Endodermal cell (in vitro differentiated cells): ENCODE data around the gene ADD1. TPM values are rescaled to one million over a fixed set of nuclear protein-coding genes. Genes with fewer than 3 reads are reported as not detected.

Source experiments
- DNase-seq: peaks from one replicate; pipeline ENCODE4 v3.0.0-alpha.2; 2017
- H3K27ac ChIP-seq: 2 replicates; pipeline ENCODE4 v1.5.1; 2013; ENCODE audit warnings: mild to moderate bottlenecking, low read depth, low read length, moderate library complexity
- H3K27me3 ChIP-seq: 2 replicates; pipeline ENCODE4 v1.6.1; 2013; ENCODE audit warnings: mild to moderate bottlenecking, low read length, moderate library complexity; ENCODE audit not compliant: insufficient read depth, control insufficient read depth, poor library complexity, severe bottlenecking
- H3K36me3 ChIP-seq: 2 replicates; pipeline ENCODE4 v1.7.0; 2013; ENCODE audit warnings: mild to moderate bottlenecking, low read length, moderate library complexity; ENCODE audit not compliant: control insufficient read depth, insufficient read depth
- H3K4me1 ChIP-seq: one replicate; pipeline ENCODE4 v1.7.0; 2013; ENCODE audit warnings: low read length; ENCODE audit not compliant: control insufficient read depth, insufficient read depth
- H3K4me3 ChIP-seq: 2 replicates; pipeline ENCODE4 v1.5.1; 2013; ENCODE audit warnings: mild to moderate bottlenecking, low read length, moderate library complexity
- H3K9ac ChIP-seq: 2 replicates; pipeline ENCODE4 v1.6.1; 2013; ENCODE audit warnings: mild to moderate bottlenecking, low read length, moderate library complexity; ENCODE audit not compliant: poor library complexity, severe bottlenecking; ENCODE audit errors: extremely low read depth
- H3K9me3 ChIP-seq: 2 replicates; pipeline ENCODE4 v1.6.1; 2013; ENCODE audit warnings: mild to moderate bottlenecking, low read length, moderate library complexity; ENCODE audit not compliant: control insufficient read depth
- H3K27ac Mint-ChIP-seq: 2 replicates; pipeline ENCODE4 v1.8.0; 2020; ENCODE audit warnings: mixed read lengths
- H3K27me3 Mint-ChIP-seq: 2 replicates; pipeline ENCODE4 v1.8.0; 2021; ENCODE audit warnings: mild to moderate bottlenecking, mixed read lengths; ENCODE audit not compliant: insufficient read depth
- H3K36me3 Mint-ChIP-seq: 2 replicates; pipeline ENCODE4 v1.8.0; 2020; ENCODE audit warnings: low read depth, mixed read lengths
- H3K4me1 Mint-ChIP-seq: 2 replicates; pipeline ENCODE4 v1.8.0; 2020; ENCODE audit warnings: mixed read lengths
- H3K4me3 Mint-ChIP-seq: 2 replicates; pipeline ENCODE4 v1.8.0; 2020; ENCODE audit warnings: mild to moderate bottlenecking, moderate library complexity, mixed read lengths
- H3K9me3 Mint-ChIP-seq: 2 replicates; pipeline ENCODE4 v1.8.0; 2020; ENCODE audit warnings: mild to moderate bottlenecking, mixed read lengths
- CTCF ChIP-seq: fragments of 200-600 bp; sonication (generic); conservative IDR thresholded peaks from 2 replicates; pipeline ENCODE4 v1.5.0; 2021; ENCODE audit warnings: antibody characterized with exemption, mild to moderate bottlenecking
- WGBS, 2 experiments: methylation state at CpG; one replicate each; pipeline versions ENCODE4 v1.1.5 to v1.1.7; 2013; ENCODE audit warnings: missing lambda C conversion rate in 2 of 2, mixed read lengths in 1 of 2; ENCODE audit not compliant: insufficient coverage in 1 of 2, insufficient read length in 1 of 2; 5-methylcytosine and 5-hydroxymethylcytosine counted together
- total RNA-seq, 2 donors: library from RNA; stranded (reverse); fragmentation: NEBNext Ultra II Directional in 1 of 2; extraction: Animal tissue kit (Norgen Biotek cat#: 25700) in 1 of 2; gene quantifications; 2 replicates in 1 of 2; 3 replicates in 1 of 2; pipeline ENCODE4 v1.2.1, GENCODE V29; 2021

The ADD1 gene
- total RNA-seq, 2 donors from 2014 or later = 231 to 257 TPM

GRCh38 chr4:2898001-2898400 lies 54.4 kb downstream of the ADD1 start:
- Mint-ChIP-seq H3K27ac (no peak overlapping the region), H3K4me1 (peaks cover 1% of the 10 kb centered on the region), H3K27me3 (no peaks in the 10 kb centered on the region), H3K4me3 (no peak overlapping the region), H3K36me3 (peaks cover 77% of the 10 kb centered on the region), H3K9me3 (no peaks in the 10 kb centered on the region)
- 93 to 94% methylated on average over 3 of the region's 3 CpGs for WGBS, 2 experiments
- H3K36me3 ChIP-seq = peaks cover 93% of the 10 kb centered on the region
- no peaks in the 10 kb centered on the region for H3K9me3 ChIP-seq
- no peak overlapping the region for H3K4me3 ChIP-seq
- TF ChIP-seq CTCF = no peak
- H3K27me3 ChIP-seq = no peaks in the 10 kb centered on the region
- H3K4me1 ChIP-seq = peaks cover 1% of the 10 kb centered on the region
- H3K27ac ChIP-seq = no peak overlapping the region
- H3K9ac ChIP-seq = no peak overlapping the region
- DNase-seq = no peak

- H3K4me3 ChIP-seq = no peak overlapping the region
- H3K9me3 ChIP-seq = no peaks in the 10 kb centered on the region
- DNase-seq = no peak
- H3K9ac ChIP-seq = no peak overlapping the region
- peaks cover 5% of the 10 kb centered on the region for H3K4me1 ChIP-seq
- peaks cover 94% of the 10 kb centered on the region for H3K36me3 ChIP-seq
- no peak overlapping the region for H3K27ac ChIP-seq
- peaks cover 8% of the 10 kb centered on the region for H3K4me1 Mint-ChIP-seq
- no peaks in the 10 kb centered on the region for H3K9me3 Mint-ChIP-seq
- no peak overlapping the region for H3K27ac Mint-ChIP-seq
- WGBS, 2 experiments = 95 to 97% methylated on average over 6 of the region's 6 CpGs
- H3K4me3 Mint-ChIP-seq = no peak overlapping the region
- H3K27me3 ChIP-seq = no peaks in the 10 kb centered on the region
- no peak for TF ChIP-seq CTCF
- H3K27me3 Mint-ChIP-seq = no peaks in the 10 kb centered on the region
- peaks cover 80% of the 10 kb centered on the region for H3K36me3 Mint-ChIP-seq
These were observed 57.1 kb downstream of the ADD1 start for GRCh38 chr4:2900741-2901140.

GRCh38 chr4:2901186-2901585 lies 57.5 kb downstream of the ADD1 start:
- peaks cover 81% of the 10 kb centered on the region for H3K36me3 Mint-ChIP-seq
- no peak for TF ChIP-seq CTCF
- H3K9ac ChIP-seq = no peak overlapping the region
- no peaks in the 10 kb centered on the region for H3K9me3 Mint-ChIP-seq
- no peak overlapping the region for H3K4me3 ChIP-seq
- no peak overlapping the region for H3K27ac ChIP-seq
- H3K27me3 Mint-ChIP-seq = no peaks in the 10 kb centered on the region
- H3K4me1 Mint-ChIP-seq = peaks cover 8% of the 10 kb centered on the region
- H3K36me3 ChIP-seq = peaks cover 94% of the 10 kb centered on the region
- DNase-seq = no peak
- H3K27ac Mint-ChIP-seq = no peak overlapping the region
- H3K9me3 ChIP-seq = no peaks in the 10 kb centered on the region
- no peaks in the 10 kb centered on the region for H3K27me3 ChIP-seq
- no peak overlapping the region for H3K4me3 Mint-ChIP-seq
- 100% methylated on average over 1 to 3 of the region's 3 CpGs for WGBS, 2 experiments
- H3K4me1 ChIP-seq = peaks cover 5% of the 10 kb centered on the region
